DMS153 treated with DMSO at 0.1 percent for 48 hours (cell line): Measurements from ENCODE around the gene OTUD5.
A peak's percentile ranks its signal among the peaks of the same experiment; 100 is the strongest.
"Not testable (repeated sequence)": the region's sequence is repeated elsewhere in the genome, so short reads cannot be mapped to it uniquely, and the experiment has no call there.

Source experiments
- DNase-seq: peaks from one replicate; lab custom pipeline; 2025; ENCODE audit not compliant: unreplicated experiment; lab: John Stamatoyannopoulos, UW

OTUD5 gene

DNA sequence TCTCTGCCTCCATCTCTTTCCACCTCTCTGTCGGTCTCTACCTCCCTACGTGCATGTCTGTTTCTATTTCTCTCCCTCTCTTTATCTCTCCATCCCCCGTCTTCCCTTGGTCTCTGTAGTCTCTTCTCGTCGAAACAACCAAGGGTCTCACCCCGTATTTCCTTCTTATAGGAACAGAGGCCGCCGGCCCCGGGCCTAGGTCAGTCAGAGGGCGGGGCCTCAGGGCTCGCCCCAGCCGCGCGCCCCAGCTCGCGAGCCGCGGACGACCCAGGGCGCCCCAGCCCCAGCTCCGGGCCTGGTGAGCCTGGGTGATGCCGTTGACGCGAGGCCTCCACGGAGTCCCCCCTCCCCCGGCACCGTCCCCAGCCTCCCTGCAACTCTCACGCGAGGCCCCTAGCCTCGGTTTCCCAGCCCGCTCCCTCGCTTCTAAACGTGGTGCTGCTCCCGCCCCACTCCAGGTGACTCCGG is 66.4 kb downstream of the OTUD5 start:
- peak; percentile 1 for DNase-seq

DNA sequence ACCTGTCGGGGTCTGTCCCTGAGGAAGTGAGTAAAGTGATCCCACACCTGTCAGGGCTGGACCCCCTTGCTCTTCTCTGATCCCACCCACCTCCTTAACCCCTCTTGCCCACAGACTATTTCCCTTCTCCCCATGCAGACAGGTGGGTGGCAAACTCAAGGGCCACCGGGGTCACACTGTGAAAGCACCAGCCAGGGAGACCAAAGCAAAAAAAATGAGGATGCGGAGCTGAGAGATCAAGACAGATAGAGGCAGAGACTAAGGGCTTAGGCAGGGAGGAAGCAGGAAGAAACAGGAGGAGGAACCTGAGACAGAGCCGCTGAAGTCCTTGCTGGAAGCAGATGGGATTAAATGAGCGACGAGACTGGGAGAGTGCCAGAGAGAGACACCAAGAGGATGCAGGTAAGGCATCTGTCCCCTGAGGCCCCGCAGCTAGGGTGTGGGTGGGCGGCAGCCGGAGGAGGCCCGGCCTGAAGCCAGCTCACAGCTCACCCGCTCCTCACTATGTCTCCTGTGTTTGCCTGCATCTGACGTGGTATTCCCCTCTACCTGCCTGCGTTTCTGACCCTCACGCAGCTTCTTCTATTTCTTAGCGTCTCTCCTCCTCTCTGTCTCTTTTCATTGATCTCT is 67.0 kb downstream of the OTUD5 start:
- DNase-seq: no peak

DNA sequence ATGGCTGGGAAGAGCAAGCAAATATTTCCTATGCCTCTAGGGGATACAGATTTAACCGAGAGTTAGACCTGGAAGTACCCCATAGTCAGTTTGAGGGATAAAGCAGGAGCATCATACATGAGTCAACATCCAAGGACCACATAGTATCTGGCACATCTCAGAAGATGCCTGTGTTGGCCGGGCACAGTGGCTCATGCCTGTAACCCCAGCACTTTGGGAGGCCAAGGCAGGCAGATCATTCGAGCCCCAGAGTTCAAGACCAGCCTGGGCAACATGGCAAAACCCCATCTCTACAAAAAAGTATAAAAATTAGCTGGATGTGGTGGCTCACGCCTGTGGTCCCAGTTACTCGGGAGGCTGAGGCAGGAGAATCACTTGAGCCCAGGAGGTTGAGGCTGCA is 70.8 kb downstream of the OTUD5 start:
- not testable (repeated sequence) for DNase-seq

DNA sequence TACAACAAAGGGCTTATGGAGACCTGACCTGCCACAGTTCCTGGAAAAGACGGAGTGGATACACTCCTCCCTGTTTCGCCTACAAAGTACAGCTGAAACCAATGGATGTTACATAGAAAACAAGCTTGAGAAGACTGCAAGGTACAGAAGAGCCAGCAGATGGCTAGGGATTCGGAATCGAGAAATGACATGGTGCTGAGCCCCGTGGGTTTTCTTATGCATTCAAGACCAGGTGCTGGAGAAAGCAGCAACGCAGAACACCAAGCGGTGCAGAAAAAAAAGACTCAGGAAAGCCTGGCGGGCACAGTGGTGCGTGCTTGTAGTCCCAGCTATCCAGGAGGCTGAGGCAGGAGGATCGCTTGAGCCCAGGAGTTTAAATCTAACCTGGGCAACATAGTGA is 73.7 kb downstream of the OTUD5 start:
- DNase-seq: no peak

DNA sequence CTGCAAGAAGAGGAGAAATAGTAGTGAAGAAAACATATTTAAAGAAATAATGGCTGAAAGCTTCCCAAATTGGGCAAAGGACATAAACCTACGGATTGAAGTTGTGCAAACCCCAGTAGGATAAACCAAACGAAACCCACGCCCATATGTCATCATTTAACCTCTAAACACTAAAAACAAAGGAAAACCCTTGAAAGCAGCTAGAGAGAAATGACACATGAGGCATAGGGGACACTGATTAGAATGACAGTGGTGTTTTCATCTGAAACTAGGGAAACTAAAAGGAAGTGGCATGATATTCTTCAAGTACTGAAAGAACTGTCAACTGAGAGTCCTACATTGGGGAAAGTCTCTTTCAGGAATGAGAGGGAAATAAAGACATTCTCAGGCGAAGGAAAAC is 80.5 kb downstream of the OTUD5 start:
- not testable (repeated sequence) for DNase-seq
